Measurements from ENCODE around the gene SLC24A3.

SLC24A3 gene

GRCh38 chr20:19241440-19241839, 29.0 kb downstream of the SLC24A3 start:
- Histone ChIP-seq H3K9me3 (ENCODE audit: control insufficient read depth, low read length) (no peaks in the 10 kb centered on the region), H3K4me1 (ENCODE audit: control insufficient read depth, insufficient read depth, low read length, poor library complexity, severe bottlenecking) (no peaks in the 10 kb centered on the region), H3K36me3 (ENCODE audit: control insufficient read depth, insufficient read depth, low read length) (no peaks in the 10 kb centered on the region), H3K27ac (ENCODE audit: low read depth, low read length, severe bottlenecking) (no peak overlapping the region), H3K4me3 (ENCODE audit: extremely low read depth, insufficient read depth, low read length, poor library complexity, severe bottlenecking) (no peak overlapping the region)
- 92 to 93% methylated on average over 13 of the region's 13 CpGs for WGBS, 2 experiments (ENCODE audit: insufficient coverage in 2 of 2)

DNA sequence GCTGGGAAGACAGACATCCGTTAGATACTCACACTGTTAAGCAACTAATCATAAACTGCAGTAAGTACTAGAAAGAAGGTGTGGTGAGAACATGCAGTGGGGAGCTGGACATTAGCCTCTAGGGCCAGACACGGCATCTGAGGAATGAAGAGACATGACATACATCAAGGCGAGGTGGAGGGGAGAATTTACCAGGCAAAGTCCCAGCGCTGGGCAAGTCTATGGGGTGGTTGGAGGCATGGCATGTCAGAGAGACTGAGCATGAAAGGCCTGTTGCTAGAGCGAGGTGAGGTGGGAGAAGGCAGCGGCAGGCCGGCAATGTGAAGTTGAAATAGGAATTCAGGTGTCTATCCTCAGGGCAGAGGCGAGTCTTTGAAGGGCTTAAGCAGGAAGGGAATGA, 31.8 kb downstream of the SLC24A3 start:
- H3K9me3 ChIP-seq (ENCODE audit: control insufficient read depth, low read length): no peaks in the 10 kb centered on the region
- 90 to 94% methylated on average over 7 of the region's 8 CpGs for WGBS, 2 experiments (ENCODE audit: insufficient coverage in 2 of 2)
- no peaks in the 10 kb centered on the region for H3K36me3 ChIP-seq (ENCODE audit: control insufficient read depth, insufficient read depth, low read length)
- no peak overlapping the region for H3K27ac ChIP-seq (ENCODE audit: low read depth, low read length, severe bottlenecking)
- no peak overlapping the region for H3K4me3 ChIP-seq (ENCODE audit: extremely low read depth, insufficient read depth, low read length, poor library complexity, severe bottlenecking)
- H3K4me1 ChIP-seq (ENCODE audit: control insufficient read depth, insufficient read depth, low read length, poor library complexity, severe bottlenecking): no peaks in the 10 kb centered on the region

DNA sequence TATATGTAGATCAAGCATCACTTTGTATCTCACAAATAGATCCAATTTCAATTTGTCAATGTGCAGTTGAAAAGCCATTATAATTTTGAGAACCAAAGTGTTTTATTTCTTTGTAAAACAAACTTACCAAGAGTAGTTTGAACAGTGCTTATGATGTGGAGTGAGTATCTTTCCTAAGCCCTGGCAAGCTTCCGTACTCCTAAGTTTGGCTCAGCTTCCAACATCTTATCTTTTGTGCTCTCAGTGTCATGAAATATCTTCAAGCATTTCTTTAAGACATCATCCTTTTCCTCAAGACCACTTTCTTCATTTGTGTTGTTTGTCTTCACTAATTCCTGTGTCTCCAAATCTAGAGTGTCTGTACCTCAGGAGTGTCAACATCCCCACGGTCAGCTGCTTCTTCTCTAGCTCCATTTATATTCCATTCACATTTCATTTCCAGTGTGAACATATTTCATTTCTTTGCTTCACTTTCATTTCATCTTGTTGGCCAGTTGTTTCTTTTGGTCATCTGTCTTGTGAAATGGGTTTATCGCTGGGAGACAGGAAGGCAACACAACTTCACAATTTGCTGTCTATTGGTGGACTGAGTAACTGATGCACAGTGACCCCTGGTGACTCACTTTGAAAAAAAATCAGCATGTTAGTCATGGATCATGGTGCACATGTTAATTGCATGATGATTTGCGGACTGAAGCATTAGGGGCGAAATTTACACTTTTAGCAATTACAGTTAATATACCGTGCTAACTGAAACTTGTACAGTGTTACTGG, 36.9 kb downstream of the SLC24A3 start:
- no peak overlapping the region for H3K27ac ChIP-seq (ENCODE audit: low read depth, low read length, severe bottlenecking)
- no peak overlapping the region for H3K4me3 ChIP-seq (ENCODE audit: extremely low read depth, insufficient read depth, low read length, poor library complexity, severe bottlenecking)
- no peaks in the 10 kb centered on the region for H3K36me3 ChIP-seq (ENCODE audit: control insufficient read depth, insufficient read depth, low read length)
- WGBS, 2 experiments (ENCODE audit: insufficient coverage in 2 of 2): 91 to 92% methylated on average over 4 of the region's 6 CpGs
- H3K9me3 ChIP-seq (ENCODE audit: control insufficient read depth, low read length): no peaks in the 10 kb centered on the region
- no peaks in the 10 kb centered on the region for H3K4me1 ChIP-seq (ENCODE audit: control insufficient read depth, insufficient read depth, low read length, poor library complexity, severe bottlenecking)

DNA sequence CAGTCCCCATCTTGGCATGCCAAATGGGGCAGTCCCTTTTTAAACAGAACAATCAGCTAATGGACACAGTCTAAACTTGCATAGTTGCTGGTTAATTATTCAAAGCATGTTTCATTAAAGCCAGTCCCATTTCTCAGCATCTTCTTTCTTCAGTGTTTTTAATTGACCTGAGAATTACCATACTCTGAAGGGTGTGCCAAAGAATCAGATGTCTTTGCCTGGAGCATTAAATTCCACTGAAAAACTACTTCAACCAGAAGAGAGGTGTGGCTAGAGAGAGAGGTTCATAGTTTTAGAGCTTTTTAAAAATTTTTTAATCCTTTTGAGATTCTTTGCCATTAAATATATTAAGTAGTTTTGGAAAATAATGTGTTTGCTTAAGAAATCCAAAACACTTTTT, 37.9 kb downstream of the SLC24A3 start:
- H3K36me3 ChIP-seq (ENCODE audit: control insufficient read depth, insufficient read depth, low read length): no peaks in the 10 kb centered on the region
- no peaks in the 10 kb centered on the region for H3K4me1 ChIP-seq (ENCODE audit: control insufficient read depth, insufficient read depth, low read length, poor library complexity, severe bottlenecking)
- H3K4me3 ChIP-seq (ENCODE audit: extremely low read depth, insufficient read depth, low read length, poor library complexity, severe bottlenecking): no peak overlapping the region
- no peaks in the 10 kb centered on the region for H3K9me3 ChIP-seq (ENCODE audit: control insufficient read depth, low read length)
- no peak overlapping the region for H3K27ac ChIP-seq (ENCODE audit: low read depth, low read length, severe bottlenecking)

- H3K4me3 ChIP-seq (ENCODE audit: extremely low read depth, insufficient read depth, low read length, poor library complexity, severe bottlenecking): no peak overlapping the region
- H3K4me1 ChIP-seq (ENCODE audit: control insufficient read depth, insufficient read depth, low read length, poor library complexity, severe bottlenecking): no peaks in the 10 kb centered on the region
- WGBS, 2 experiments (ENCODE audit: insufficient coverage in 2 of 2): 88 to 89% methylated on average over 3 to 4 of the region's 4 CpGs
- H3K9me3 ChIP-seq (ENCODE audit: control insufficient read depth, low read length): no peaks in the 10 kb centered on the region
- H3K36me3 ChIP-seq (ENCODE audit: control insufficient read depth, insufficient read depth, low read length): no peaks in the 10 kb centered on the region
- H3K27ac ChIP-seq (ENCODE audit: low read depth, low read length, severe bottlenecking): no peak overlapping the region
Observed at GRCh38 chr20:19251506-19251905, 39.1 kb downstream of the SLC24A3 start.

DNA sequence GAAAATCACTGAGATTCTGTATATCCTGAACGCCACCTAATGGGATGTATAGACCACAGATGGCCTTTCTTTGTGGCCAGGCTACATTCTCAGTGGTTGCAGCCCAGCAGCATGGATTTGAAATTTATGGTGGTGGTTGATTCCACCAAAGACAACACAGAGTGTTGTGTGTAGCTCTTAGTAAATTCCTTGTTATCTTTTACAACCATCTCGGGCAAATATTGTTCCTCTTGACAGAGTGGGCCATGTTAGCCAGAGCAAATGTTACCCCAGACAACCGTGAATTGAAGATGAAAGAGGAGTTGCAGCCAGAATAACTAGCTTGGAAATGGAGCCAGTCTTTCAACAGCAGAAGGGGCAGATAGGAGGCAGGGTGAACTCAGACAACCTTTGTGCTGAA, 39.5 kb downstream of the SLC24A3 start:
- Histone ChIP-seq H3K9me3 (ENCODE audit: control insufficient read depth, low read length) (no peaks in the 10 kb centered on the region), H3K36me3 (ENCODE audit: control insufficient read depth, insufficient read depth, low read length) (no peaks in the 10 kb centered on the region), H3K4me3 (ENCODE audit: extremely low read depth, insufficient read depth, low read length, poor library complexity, severe bottlenecking) (no peak overlapping the region), H3K4me1 (ENCODE audit: control insufficient read depth, insufficient read depth, low read length, poor library complexity, severe bottlenecking) (no peaks in the 10 kb centered on the region), H3K27ac (ENCODE audit: low read depth, low read length, severe bottlenecking) (no peak overlapping the region)
- WGBS, 2 experiments (ENCODE audit: insufficient coverage in 2 of 2): 77 to 83% methylated on average over 1 to 2 of the region's 3 CpGs

GRCh38 chr20:19252451-19253120, 40.1 kb downstream of the SLC24A3 start:
- Histone ChIP-seq H3K36me3 (ENCODE audit: control insufficient read depth, insufficient read depth, low read length) (no peaks in the 10 kb centered on the region), H3K27ac (ENCODE audit: low read depth, low read length, severe bottlenecking) (no peak overlapping the region), H3K4me1 (ENCODE audit: control insufficient read depth, insufficient read depth, low read length, poor library complexity, severe bottlenecking) (no peaks in the 10 kb centered on the region), H3K4me3 (ENCODE audit: extremely low read depth, insufficient read depth, low read length, poor library complexity, severe bottlenecking) (no peak overlapping the region), H3K9me3 (ENCODE audit: control insufficient read depth, low read length) (no peaks in the 10 kb centered on the region)
- 88 to 89% methylated on average over 2 of the region's 5 CpGs for WGBS, 2 experiments (ENCODE audit: insufficient coverage in 2 of 2)

GRCh38 chr20:19253316-19253715, 40.9 kb downstream of the SLC24A3 start:
- H3K36me3 ChIP-seq (ENCODE audit: control insufficient read depth, insufficient read depth, low read length): no peaks in the 10 kb centered on the region

DNA sequence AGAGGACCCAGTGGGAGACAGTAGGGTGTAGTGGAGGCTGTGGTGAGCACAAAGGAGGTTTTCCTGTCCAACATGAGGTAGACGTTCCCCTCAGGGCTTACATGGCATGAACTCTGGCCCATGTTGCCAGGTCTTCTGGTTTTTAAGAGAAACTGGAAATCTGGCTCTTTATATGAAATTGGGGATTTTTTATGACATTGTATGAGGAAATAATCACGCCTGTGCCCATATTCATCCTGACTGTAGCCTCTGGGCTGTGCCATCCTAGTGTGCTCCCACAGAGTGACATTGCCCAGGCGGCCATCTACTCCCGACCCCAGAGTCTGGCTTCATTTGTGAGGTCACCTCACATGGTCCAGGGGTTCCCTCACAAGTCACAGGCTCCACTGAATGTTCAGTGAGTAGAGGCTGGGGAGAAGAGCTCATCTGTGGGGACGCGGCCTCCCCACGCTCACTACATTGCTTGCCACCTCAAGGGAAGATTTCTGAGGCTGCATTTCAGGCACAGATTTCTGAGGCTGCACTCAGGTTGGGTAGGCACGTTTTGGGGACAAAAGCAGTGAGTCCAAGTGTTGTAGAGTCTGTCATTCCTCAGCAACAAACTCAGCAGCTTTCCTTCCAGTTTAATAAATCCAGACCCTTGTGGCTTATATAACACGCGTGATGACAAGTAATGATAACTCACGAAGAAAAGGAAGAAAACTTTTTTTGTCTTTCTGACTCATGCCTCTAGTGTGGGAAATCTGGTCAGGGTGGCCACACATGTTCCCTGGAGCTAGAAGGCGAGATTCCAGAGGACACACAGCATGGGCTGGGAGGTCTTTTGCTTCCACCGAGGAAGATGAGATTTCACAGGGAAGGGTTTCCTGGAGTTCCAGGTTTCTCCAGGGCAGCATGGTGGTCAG, 41.7 kb downstream of the SLC24A3 start:
- Histone ChIP-seq H3K36me3 (ENCODE audit: control insufficient read depth, insufficient read depth, low read length) (no peaks in the 10 kb centered on the region), H3K4me1 (ENCODE audit: control insufficient read depth, insufficient read depth, low read length, poor library complexity, severe bottlenecking) (no peaks in the 10 kb centered on the region), H3K9me3 (ENCODE audit: control insufficient read depth, low read length) (no peaks in the 10 kb centered on the region), H3K27ac (ENCODE audit: low read depth, low read length, severe bottlenecking) (no peak overlapping the region), H3K4me3 (ENCODE audit: extremely low read depth, insufficient read depth, low read length, poor library complexity, severe bottlenecking) (no peak overlapping the region)
- WGBS, 2 experiments (ENCODE audit: insufficient coverage in 2 of 2): 89 to 93% methylated on average over 13 of the region's 13 CpGs

More at GRCh38 chr20:19253316-19253715, 40.9 kb downstream of the SLC24A3 start:
- WGBS, 2 experiments (ENCODE audit: insufficient coverage in 2 of 2): 88 to 90% methylated on average over 3 to 5 of the region's 5 CpGs
- H3K4me3 ChIP-seq (ENCODE audit: extremely low read depth, insufficient read depth, low read length, poor library complexity, severe bottlenecking): no peak overlapping the region
- no peak overlapping the region for H3K27ac ChIP-seq (ENCODE audit: low read depth, low read length, severe bottlenecking)
- H3K9me3 ChIP-seq (ENCODE audit: control insufficient read depth, low read length): no peaks in the 10 kb centered on the region
- no peaks in the 10 kb centered on the region for H3K4me1 ChIP-seq (ENCODE audit: control insufficient read depth, insufficient read depth, low read length, poor library complexity, severe bottlenecking)

DNA sequence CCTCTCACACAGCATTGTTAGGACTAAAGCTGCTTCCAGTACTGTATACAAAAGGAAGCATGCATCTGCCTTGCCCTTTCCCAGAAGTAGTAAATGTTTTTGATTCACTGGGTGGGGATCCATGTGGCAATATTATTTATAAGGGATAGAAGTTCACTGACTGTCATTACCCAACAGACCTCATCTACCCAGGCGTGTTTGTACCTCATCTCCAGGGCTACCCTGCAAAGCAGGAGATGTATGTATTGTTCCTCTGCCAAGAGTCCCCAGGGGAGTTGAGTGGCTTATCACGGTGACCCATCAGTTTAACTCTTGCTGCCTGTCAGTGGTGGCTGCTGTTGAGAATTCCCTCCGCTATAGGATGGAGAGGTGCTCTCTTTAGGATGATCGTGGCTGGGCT, 42.5 kb downstream of the SLC24A3 start:
- Histone ChIP-seq H3K4me1 (ENCODE audit: control insufficient read depth, insufficient read depth, low read length, poor library complexity, severe bottlenecking) (no peaks in the 10 kb centered on the region), H3K36me3 (ENCODE audit: control insufficient read depth, insufficient read depth, low read length) (no peaks in the 10 kb centered on the region), H3K27ac (ENCODE audit: low read depth, low read length, severe bottlenecking) (no peak overlapping the region), H3K4me3 (ENCODE audit: extremely low read depth, insufficient read depth, low read length, poor library complexity, severe bottlenecking) (no peak overlapping the region), H3K9me3 (ENCODE audit: control insufficient read depth, low read length) (no peaks in the 10 kb centered on the region)
- WGBS, 2 experiments (ENCODE audit: insufficient coverage in 2 of 2): 60 to 100% methylated on average over 1 to 2 of the region's 4 CpGs

Measured in mesodermal cell (in vitro differentiated cells).